Thyroid gland (tissue), 4 donors: ENCODE measurements around the gene CTSH. TPM values are rescaled to one million over a fixed set of nuclear protein-coding genes. Genes with fewer than 3 reads are reported as not detected.
A peak's percentile ranks its signal among the peaks of the same experiment; 100 is the strongest.
"Not testable (repeated sequence)": the region's sequence is repeated elsewhere in the genome, so short reads cannot be mapped to it uniquely, and the experiment has no call there.

Source experiments
- DNase-seq, 2 donors: peaks; one replicate each; pipeline ENCODE4 v3.0.0-alpha.2; 2019
- H3K27ac ChIP-seq, 3 donors: fragments of 200-600 bp; sonication (generic); 1 replicate in 2 of 3; 2 replicates in 1 of 3; pipeline ENCODE4 v1.5.1; 2016 to 2019; ENCODE audit warnings: mild to moderate bottlenecking in 1 of 3, moderate library complexity in 1 of 3
- H3K27me3 ChIP-seq: fragments of 200-600 bp; sonication (generic); one replicate; pipeline ENCODE4 v1.5.1; 2019
- H3K36me3 ChIP-seq, 2 donors: fragments of 200-600 bp; sonication (generic); one replicate each; pipeline ENCODE4 v1.5.1; 2016 to 2019
- H3K4me1 ChIP-seq, 2 donors: fragments of 200-600 bp; sonication (generic); one replicate each; pipeline ENCODE4 v1.5.1; 2017 to 2019
- H3K4me3 ChIP-seq, 3 donors: fragments of 200-600 bp; sonication (generic); replicated peaks in 1 of 3; 1 replicate in 2 of 3; 2 replicates in 1 of 3; pipeline ENCODE4 v1.5.1; 2016; ENCODE audit warnings: mild to moderate bottlenecking in 1 of 3
- H3K9me3 ChIP-seq: fragments of 200-600 bp; sonication (generic); one replicate; pipeline ENCODE4 v1.5.1; 2017
- POLR2A ChIP-seq, 2 donors: fragments of 450-650 bp; IDR thresholded peaks; one replicate each; pipeline ENCODE4 v1.6.1; 2017; ENCODE audit warnings: antibody characterized with exemption in 2 of 2, mild to moderate bottlenecking in 2 of 2, moderate library complexity in 1 of 2
- WGBS, 2 donors: methylation state at CpG; one replicate each; pipeline ENCODE4 v1.1.5; 2017; 5-methylcytosine and 5-hydroxymethylcytosine counted together
- intact Hi-C: fragments of 100-400 bp; cut with DNase I; formaldehyde crosslinking; loops from one replicate; pipeline ENCODE4 v1.15.1; 2023
- total RNA-seq, 4 donors: library from RNA; depleted of rRNA; stranded (reverse); fragments of >200 nt; gene quantifications; one replicate each; pipeline ENCODE4 v1.2.3, GENCODE V29; 2016
- TF ChIP-seq, protein P1 (sequence below), 6 experiments: fragments of 200-600 bp in 3 of 6; fragments of 450-650 bp in 3 of 6; sonication (generic) in 3 of 6; IDR thresholded peaks; one replicate each; pipeline ENCODE4 v1.5.1; 2016 to 2019; ENCODE audit warnings: antibody characterized with exemption in 6 of 6, mild to moderate bottlenecking in 2 of 6, inconsistent platforms in 1 of 6, moderate library complexity in 1 of 6

The CTSH gene
- total RNA-seq, 4 donors from 2014 or later: 91.1 to 123 (median 110) TPM

DNA sequence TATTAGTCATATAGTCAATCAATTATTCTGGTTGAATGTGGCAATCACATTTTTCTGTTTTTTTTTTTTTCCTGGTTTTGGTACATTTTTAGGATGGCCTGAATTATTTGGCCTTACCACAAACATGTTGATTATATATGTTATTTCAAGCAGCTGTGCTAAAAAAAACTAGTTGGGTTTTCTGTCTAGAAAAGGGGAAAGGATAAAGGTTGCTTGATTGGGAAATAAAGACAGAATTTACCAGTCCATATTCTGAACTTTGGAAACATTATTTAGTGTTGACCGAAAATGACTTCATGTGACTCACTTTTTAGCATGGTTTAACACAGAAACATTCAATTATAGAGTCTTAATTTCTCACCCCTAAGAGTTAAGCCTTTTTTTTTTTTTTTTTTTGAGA is 64.0 kb downstream of the CTSH start:
- no peak for DNase-seq
- Histone ChIP-seq H3K4me1 (peaks cover 41 to 69% of the 10 kb centered on the region in 2 donors), H3K27me3 (no peaks in the 10 kb centered on the region), H3K4me3 (no peak overlapping the region), H3K36me3 (peaks cover under 1 to 5% of the 10 kb centered on the region in 2 donors), H3K27ac (no peak overlapping the region), H3K9me3 (no peaks in the 10 kb centered on the region)
- intact Hi-C loops: no loop called here
- WGBS, 2 donors: 91 to 100% methylated on average over 1 of the region's 1 CpG
- TF ChIP-seq, protein P1, sequence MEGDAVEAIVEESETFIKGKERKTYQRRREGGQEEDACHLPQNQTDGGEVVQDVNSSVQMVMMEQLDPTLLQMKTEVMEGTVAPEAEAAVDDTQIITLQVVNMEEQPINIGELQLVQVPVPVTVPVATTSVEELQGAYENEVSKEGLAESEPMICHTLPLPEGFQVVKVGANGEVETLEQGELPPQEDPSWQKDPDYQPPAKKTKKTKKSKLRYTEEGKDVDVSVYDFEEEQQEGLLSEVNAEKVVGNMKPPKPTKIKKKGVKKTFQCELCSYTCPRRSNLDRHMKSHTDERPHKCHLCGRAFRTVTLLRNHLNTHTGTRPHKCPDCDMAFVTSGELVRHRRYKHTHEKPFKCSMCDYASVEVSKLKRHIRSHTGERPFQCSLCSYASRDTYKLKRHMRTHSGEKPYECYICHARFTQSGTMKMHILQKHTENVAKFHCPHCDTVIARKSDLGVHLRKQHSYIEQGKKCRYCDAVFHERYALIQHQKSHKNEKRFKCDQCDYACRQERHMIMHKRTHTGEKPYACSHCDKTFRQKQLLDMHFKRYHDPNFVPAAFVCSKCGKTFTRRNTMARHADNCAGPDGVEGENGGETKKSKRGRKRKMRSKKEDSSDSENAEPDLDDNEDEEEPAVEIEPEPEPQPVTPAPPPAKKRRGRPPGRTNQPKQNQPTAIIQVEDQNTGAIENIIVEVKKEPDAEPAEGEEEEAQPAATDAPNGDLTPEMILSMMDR (IDR thresholded peaks at IDR 0.05): no peak
- TF ChIP-seq POLR2A (IDR thresholded peaks at IDR 0.05): no peak

DNA sequence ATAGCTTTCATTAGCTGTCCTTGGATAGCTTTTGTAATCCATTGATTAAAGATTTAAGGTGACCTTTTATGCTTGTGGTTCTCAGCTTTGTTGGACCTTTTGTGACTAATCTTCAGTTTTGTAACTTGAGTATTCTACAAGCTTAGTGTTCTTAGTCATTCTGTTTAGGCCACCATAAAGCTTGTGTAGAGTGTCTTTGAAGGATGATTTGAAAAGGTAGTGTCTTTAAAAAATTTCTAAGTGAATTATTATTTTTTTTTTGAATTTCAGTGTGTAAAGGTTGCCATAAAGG is 64.7 kb downstream of the CTSH start:
- TF ChIP-seq POLR2A (IDR thresholded peaks at IDR 0.05): no peak
- TF ChIP-seq, protein P1 (IDR thresholded peaks at IDR 0.05): no peak
- DNase-seq: no peak

DNA sequence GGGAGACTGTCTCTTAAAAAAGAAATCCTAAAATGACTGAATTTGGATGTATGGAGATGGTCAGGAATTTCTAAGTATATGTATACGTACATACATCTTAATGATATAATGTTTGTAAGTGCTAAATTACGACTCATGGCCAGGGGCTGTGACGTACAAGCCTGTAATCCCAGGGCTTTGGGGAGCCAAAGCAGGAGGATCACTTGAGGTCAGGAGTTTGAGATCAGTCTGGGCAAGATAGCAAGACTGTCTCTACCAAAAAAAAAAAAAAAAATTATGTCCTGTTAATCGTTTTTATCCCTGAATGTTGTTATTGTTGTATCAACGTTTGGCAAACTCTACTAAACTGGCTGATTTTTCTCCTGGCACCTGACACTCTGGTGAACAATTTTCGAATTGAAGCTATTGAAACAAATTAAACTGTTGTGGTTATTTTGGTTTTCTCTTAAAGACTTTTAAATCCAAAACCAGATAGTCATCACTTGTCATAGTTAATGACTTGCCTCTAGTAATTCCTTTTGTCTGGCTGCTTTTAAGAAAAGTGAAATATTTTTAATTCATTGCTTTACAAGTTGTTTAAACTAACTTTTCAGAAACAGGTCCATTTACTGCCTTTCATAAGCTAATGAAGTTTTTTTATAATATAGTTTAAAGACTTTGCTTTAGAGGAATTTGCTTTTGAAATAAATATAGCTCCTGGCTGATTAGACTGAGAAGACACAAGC is 65.2 kb downstream of the CTSH start:
- intact Hi-C loops: no loop called here
- H3K27ac ChIP-seq: peak overlapping the region in 1 of 3 donors; percentile 9
- DNase-seq: no peak
- TF ChIP-seq, protein P1 (IDR thresholded peaks at IDR 0.05): no peak
- no peak for TF ChIP-seq POLR2A (IDR thresholded peaks at IDR 0.05)
- H3K36me3 ChIP-seq: peaks cover 0 to 5% of the 10 kb centered on the region in 2 donors
- WGBS, 2 donors: 39 to 40% methylated on average over 6 of the region's 6 CpGs
- H3K4me1 ChIP-seq: peaks cover 51 to 71% of the 10 kb centered on the region in 2 donors
- no peak overlapping the region for H3K4me3 ChIP-seq
- no peaks in the 10 kb centered on the region for H3K9me3 ChIP-seq
- no peaks in the 10 kb centered on the region for H3K27me3 ChIP-seq

More for the DNA sequence above, 64.7 kb downstream of the CTSH start:
- Histone ChIP-seq H3K27ac (no peak overlapping the region), H3K36me3 (peaks cover 0 to 5% of the 10 kb centered on the region in 2 donors), H3K9me3 (no peaks in the 10 kb centered on the region), H3K4me1 (peaks cover 47 to 71% of the 10 kb centered on the region in 2 donors), H3K27me3 (no peaks in the 10 kb centered on the region), H3K4me3 (no peak overlapping the region)
- intact Hi-C loops: no loop called here

DNA sequence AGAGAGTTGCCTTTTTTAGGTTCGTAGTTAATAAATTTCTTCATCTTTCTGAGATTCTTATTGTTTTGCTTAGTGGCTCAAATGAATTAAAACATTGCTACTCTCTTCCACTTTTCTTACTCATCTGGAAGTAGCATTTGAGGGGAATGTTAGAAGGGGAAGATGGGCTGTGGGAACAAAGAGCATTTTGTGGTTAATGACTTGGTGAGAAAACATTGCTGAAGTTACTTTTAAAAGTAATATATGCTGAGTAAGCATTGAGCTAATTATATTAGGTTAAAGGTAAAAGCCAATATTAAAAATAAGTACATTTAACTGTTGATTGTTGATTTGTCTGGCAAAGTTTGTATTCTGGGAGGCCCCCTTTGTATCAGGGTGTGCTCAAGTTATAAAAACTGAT is 66.5 kb downstream of the CTSH start:
- intact Hi-C loops: no loop called here
- DNase-seq: no peak
- H3K36me3 ChIP-seq: peaks cover 0 to 5% of the 10 kb centered on the region in 2 donors
- H3K4me3 ChIP-seq: no peak overlapping the region
- no peak for TF ChIP-seq POLR2A (IDR thresholded peaks at IDR 0.05)
- TF ChIP-seq, protein P1 (IDR thresholded peaks at IDR 0.05): no peak
- WGBS, 2 donors: 26 to 27% methylated on average over 1 of the region's 1 CpG
- H3K27ac ChIP-seq: peak overlapping the region in 1 of 3 donors; percentile 6
- no peaks in the 10 kb centered on the region for H3K9me3 ChIP-seq
- peaks cover 51 to 72% of the 10 kb centered on the region in 2 donors for H3K4me1 ChIP-seq
- no peaks in the 10 kb centered on the region for H3K27me3 ChIP-seq

DNA sequence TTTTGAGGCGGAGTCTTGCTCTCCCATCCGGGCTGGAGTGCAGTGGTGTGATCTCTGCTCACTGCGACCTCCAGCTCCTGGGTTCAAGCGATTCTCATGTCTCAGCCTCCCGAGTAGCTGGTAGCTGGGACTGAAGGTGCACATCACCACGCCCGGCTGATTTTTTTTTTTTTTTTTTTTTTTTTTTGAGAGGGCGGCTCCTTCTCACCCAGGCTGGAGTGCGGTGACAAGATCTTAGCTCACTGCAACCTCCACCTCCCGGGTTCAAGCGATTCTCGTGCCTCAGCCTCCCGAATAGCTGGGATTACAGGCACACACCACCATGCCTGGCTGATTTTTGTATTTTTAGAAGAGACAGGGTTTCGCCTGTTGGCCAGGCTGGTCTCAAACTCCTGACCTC is 67.9 kb downstream of the CTSH start:
- H3K27ac ChIP-seq, H3K4me3 ChIP-seq, H3K27me3 ChIP-seq, H3K36me3 ChIP-seq, H3K9me3 ChIP-seq, intact Hi-C loops, DNase-seq: not testable (repeated sequence)
- 77 to 81% methylated on average over 12 to 14 of the region's 14 CpGs for WGBS, 2 donors
- peaks cover 51 to 69% of the 10 kb centered on the region in 2 donors for H3K4me1 ChIP-seq
